ENCODE data around the gene PRRX2. TPM values are rescaled to one million over a fixed set of nuclear protein-coding genes. Genes with fewer than 3 reads are reported as not detected.

Gene PRRX2
- total and polyA plus RNA-seq, 2 of the 4 experiments (the other 2 are of a cell fraction) = 12.7 to 35.5 TPM

DNA sequence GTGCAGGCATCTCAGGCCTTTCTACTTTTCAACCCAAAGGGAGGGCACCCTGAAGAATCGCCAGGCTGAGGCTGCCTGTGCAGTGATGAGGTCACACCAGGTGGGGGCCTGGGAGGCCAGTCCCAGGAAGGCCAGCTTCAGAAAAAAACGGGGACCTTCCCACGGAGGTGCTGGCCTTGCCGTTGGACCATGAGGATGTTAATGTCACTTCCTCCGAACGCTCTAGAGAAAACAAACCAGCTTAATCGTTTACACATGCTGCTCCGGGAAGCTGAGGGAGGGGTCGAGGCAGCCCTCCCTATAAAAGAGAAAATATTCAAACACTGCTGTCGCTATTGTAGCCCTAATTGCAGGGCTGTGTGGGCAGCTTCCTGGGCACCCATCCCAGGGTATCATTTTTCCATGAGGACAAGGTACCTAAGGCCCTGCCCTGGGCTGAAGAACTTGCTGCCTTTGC, 60.4 kb downstream of the PRRX2 start:
- Histone ChIP-seq H2BK120ac (ENCODE audit: low read depth, low read length) (peak overlapping the region; percentile 83), H2BK5ac (ENCODE audit: low read depth, low read length, poor library complexity, severe bottlenecking) (peak overlapping the region; percentile 21), H3K27ac (ENCODE audit: insufficient read depth, low read length) (peak overlapping the region; percentile 62), H2AK5ac (ENCODE audit: low read depth, low read length) (peak overlapping the region; percentile 83; the same call in 1 of the 2 replicates), H3K9ac (ENCODE audit: low read depth, low read length) (no peak overlapping the region; the same call in 1 of the 2 replicates), H3K56ac (ENCODE audit: extremely low read depth, insufficient read depth, low read length) (no peak overlapping the region), H2BK20ac (ENCODE audit: low read depth, low read length) (no peak overlapping the region), H3K9me1 (ENCODE audit: insufficient read depth, low read length) (peaks cover 13% of the 10 kb centered on the region), H2AFZ (replicated peaks; ENCODE audit: low read length, poor library complexity) (peak overlapping the region; percentile 16), H3K14ac (replicated peaks; ENCODE audit: low read depth, low read length) (peak overlapping the region; percentile 54; the same call in 1 of the 2 replicates), H4K91ac (ENCODE audit: insufficient read depth, low read depth, low read length) (no peak overlapping the region), H3K9me3 (ENCODE audit: control insufficient read depth, insufficient read depth, low read length) (no peaks in the 10 kb centered on the region), H4K5ac (ENCODE audit: low read depth, low read length) (no peak overlapping the region; the same call in 1 of the 2 replicates), H3K23ac (ENCODE audit: low read depth, low read length) (peak overlapping the region; percentile 89; the same call in 1 of the 2 replicates), H3K27me3 (ENCODE audit: control insufficient read depth, insufficient read depth, low read length) (no peaks in the 10 kb centered on the region), H3K36me3 (ENCODE audit: control insufficient read depth, insufficient read depth, low read length) (peaks cover 21% of the 10 kb centered on the region), H4K8ac (ENCODE audit: low read depth in 2 of 2, low read length in 2 of 2) (peak overlapping the region in 1 of 2 experiments; percentile 54; a peak in 3 of 4 replicates), H3K18ac (ENCODE audit: low read depth, low read length) (no peak overlapping the region; the same call in 1 of the 2 replicates), H3K4ac (ENCODE audit: low read depth, low read length) (peak overlapping the region; percentile 82), H3K79me1 (ENCODE audit: low read depth in 1 of 2, low read length in 2 of 2) (peaks cover 0 to 2% of the 10 kb centered on the region in 2 experiments; a peak in 2 of 4 replicates), H2AK9ac (replicated peaks; ENCODE audit: low read depth, low read length, poor library complexity) (no peak overlapping the region), H2BK15ac (ENCODE audit: low read depth, low read length) (no peak overlapping the region), H4K20me1 (ENCODE audit: insufficient read depth, low read length) (no peaks in the 10 kb centered on the region; the same call in 1 of the 2 replicates), H3K4me3 (ENCODE audit: insufficient read depth, low read depth, low read length) (no peak overlapping the region), H3K4me1 (ENCODE audit: control insufficient read depth, insufficient read depth, low read length) (peaks cover 8% of the 10 kb centered on the region; the same call in 1 of the 2 replicates), H3K4me2 (ENCODE audit: low read depth, low read length) (no peak overlapping the region)
- intact Hi-C loops (cut with micrococcal nuclease) = loop anchor here (1.0 kb wide), 1 partner anchor 84 kb away; the partner anchor contains the start of gene ASB6
- 10% methylated on average over 4 of the region's 10 CpGs; no CpG with 5 or more reads in 1 of the 2 experiments for WGBS, 2 experiments (ENCODE audit: extremely low coverage in 2 of 2, insufficient read length in 1 of 2)
- in situ Hi-C loops (cut with MboI; ENCODE audit: low sequenced_read_pairs) = no loop called here
- POLR2A ChIA-PET (ENCODE audit: unreplicated experiment) = no interaction called here
- ATAC-seq (ENCODE audit: low read depth) (peak; percentile 31), DNase-seq (peak; percentile 58)
- CTCF ChIA-PET = interaction anchor here (0.6 to 4.9 kb wide), 10 partner anchors 8 to 83 kb away, joined by 3 to 13 read pairs (median 6); no protein-coding TSS in a partner anchor
- dilution Hi-C loops (cut with HindIII; ENCODE audit: low sequenced_read_pairs, unreplicated experiment) = no loop called here
- BruUV-seq (replicated peaks) = no TSS peak
- TF ChIP-seq, protein P1, sequence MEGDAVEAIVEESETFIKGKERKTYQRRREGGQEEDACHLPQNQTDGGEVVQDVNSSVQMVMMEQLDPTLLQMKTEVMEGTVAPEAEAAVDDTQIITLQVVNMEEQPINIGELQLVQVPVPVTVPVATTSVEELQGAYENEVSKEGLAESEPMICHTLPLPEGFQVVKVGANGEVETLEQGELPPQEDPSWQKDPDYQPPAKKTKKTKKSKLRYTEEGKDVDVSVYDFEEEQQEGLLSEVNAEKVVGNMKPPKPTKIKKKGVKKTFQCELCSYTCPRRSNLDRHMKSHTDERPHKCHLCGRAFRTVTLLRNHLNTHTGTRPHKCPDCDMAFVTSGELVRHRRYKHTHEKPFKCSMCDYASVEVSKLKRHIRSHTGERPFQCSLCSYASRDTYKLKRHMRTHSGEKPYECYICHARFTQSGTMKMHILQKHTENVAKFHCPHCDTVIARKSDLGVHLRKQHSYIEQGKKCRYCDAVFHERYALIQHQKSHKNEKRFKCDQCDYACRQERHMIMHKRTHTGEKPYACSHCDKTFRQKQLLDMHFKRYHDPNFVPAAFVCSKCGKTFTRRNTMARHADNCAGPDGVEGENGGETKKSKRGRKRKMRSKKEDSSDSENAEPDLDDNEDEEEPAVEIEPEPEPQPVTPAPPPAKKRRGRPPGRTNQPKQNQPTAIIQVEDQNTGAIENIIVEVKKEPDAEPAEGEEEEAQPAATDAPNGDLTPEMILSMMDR (conservative IDR thresholded peaks at IDR 0.05; ENCODE audit: low read depth, low read length) = 0 out of 2 replicates have a peak, but pooled peaks have one; percentile 2
- TF ChIP-seq, protein P2, sequence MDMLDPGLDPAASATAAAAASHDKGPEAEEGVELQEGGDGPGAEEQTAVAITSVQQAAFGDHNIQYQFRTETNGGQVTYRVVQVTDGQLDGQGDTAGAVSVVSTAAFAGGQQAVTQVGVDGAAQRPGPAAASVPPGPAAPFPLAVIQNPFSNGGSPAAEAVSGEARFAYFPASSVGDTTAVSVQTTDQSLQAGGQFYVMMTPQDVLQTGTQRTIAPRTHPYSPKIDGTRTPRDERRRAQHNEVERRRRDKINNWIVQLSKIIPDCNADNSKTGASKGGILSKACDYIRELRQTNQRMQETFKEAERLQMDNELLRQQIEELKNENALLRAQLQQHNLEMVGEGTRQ (IDR thresholded peaks at IDR 0.05; ENCODE audit: low read depth, low read length) = no peak
- TF ChIP-seq MAZ (IDR thresholded peaks at IDR 0.05; ENCODE audit: borderline replicate concordance, low read depth, low read length) (0 out of 2 replicates have a peak, but pooled peaks have one; percentile 9), RAD21 (IDR thresholded peaks at IDR 0.05; ENCODE audit: low read length) (no peak)

Measured in IMR-90 (cell line).